Erythroblast (primary cell): ENCODE measurements around the gene TMUB1.

ENCODE experiments used
- GATA1 ChIP-seq: IDR thresholded peaks from 2 replicates; pipeline ENCODE4 v1.6.1; 2011; ENCODE audit warnings: low read depth, mild to moderate bottlenecking, control low read depth, low read length, moderate library complexity
- POLR2A ChIP-seq: IDR thresholded peaks from 2 replicates; pipeline ENCODE4 v1.6.1; 2011; ENCODE audit warnings: mild to moderate bottlenecking, low read length

- TF ChIP-seq POLR2A (no peak), GATA1 (no peak)
Observed at GRCh38 chr7:151125470-151125845, 42.2 kb upstream of the TMUB1 start.
